GM18907 (cell line): ENCODE measurements around the gene ADAP1.
"Not testable (repeated sequence)": the region's sequence is repeated elsewhere in the genome, so short reads cannot be mapped to it uniquely, and the experiment has no call there.

Source experiments
- ATAC-seq: cut with Tn5 transposase; IDR thresholded peaks from one replicate; pipeline ENCODE4 v1.9.1; 2021; ENCODE audit warnings: mild to moderate bottlenecking, moderate library complexity; ENCODE audit not compliant: unreplicated experiment

The ADAP1 gene, protein sequence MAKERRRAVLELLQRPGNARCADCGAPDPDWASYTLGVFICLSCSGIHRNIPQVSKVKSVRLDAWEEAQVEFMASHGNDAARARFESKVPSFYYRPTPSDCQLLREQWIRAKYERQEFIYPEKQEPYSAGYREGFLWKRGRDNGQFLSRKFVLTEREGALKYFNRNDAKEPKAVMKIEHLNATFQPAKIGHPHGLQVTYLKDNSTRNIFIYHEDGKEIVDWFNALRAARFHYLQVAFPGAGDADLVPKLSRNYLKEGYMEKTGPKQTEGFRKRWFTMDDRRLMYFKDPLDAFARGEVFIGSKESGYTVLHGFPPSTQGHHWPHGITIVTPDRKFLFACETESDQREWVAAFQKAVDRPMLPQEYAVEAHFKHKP

DNA sequence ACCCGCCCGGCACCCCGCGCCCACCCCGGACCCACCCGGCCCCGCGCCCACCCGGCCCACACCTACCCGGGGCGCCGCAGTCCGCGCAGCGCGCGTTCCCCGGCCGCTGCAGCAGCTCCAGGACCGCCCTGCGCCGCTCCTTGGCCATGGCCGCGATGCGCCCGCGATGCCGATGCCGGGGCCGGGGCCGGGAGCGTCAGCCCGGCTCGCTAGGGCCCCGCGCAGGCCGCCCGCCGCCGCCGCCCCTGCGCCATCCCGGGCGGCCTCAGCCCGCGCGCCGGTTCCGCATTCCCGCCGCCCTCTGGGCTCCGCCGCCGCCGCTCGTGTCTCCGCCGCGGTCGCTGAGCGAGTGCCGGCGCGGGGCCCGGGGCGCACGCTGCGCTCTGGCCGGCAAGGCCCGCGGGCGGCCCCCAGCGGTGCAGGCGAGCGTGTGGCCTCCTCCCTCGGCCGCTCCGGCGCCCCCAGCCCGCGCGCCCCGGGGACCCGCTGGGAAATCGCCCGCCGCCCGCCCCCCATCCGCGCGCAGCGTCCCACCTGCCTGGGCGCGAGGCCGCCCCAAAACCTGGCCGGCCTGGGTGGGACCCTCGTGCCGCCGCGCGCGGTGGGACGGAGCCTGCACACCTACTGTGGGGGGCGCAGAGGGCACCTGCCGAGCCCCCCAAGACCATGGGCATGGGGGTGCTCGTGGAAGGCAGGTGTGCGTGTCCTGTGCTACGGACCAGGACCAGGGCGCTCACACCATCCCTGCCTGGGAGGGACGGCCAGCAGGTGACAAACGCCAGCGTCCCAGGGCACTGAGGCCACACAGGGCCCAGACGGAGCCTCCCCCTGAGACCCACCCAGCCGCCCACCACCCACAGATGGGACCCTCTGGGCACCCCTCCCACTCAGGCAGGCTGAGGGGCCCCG is at the start of gene ADAP1:
TSS of gene ADAP1 (minus strand) at position 351 of the 909 bp plus-strand sequence. CDS start at position 148, 203 bp downstream.
- ATAC-seq = peak; percentile 41

DNA sequence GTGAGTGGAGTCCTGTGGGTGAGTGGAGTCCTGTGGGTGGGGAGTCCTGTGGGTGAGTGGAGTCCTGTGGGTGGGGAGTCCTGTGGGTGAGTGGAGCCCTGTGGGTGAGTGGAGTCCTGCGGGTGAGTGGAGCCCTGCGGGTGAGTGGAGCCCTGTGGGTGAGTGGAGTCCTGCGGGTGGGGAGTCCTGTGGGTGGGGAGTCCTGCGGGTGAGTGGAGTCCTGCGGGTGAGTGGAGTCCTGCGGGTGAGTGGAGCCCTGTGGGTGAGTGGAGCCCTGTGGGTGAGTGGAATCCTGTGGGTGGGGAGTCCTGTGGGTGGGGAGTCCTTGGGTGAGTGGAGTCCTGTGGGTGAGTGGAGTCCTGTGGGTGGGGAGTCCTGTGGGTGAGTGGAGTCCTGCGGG is 48.0 kb upstream of the ADAP1 start:
- ATAC-seq = not testable (repeated sequence)

DNA sequence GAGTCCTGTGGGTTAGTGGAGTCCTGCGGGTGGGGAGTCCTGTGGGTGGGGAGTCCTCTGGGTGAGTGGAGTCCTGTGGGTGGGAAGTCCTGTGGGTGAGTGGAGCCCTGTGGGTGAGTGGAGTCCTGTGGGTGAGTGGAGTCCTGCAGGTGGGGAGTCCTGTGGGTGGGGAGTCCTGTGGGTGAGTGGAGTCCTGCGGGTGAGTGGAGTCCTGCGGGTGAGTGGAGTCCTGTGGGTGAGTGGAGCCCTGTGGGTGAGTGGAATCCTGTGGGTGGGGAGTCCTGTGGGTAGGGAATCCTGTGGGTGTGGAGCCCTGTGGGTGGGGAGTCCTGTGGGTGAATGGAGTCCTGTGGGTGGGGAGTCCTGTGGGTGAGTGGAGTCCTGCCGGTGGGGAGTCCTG is 47.5 kb upstream of the ADAP1 start:
- not testable (repeated sequence) for ATAC-seq

DNA sequence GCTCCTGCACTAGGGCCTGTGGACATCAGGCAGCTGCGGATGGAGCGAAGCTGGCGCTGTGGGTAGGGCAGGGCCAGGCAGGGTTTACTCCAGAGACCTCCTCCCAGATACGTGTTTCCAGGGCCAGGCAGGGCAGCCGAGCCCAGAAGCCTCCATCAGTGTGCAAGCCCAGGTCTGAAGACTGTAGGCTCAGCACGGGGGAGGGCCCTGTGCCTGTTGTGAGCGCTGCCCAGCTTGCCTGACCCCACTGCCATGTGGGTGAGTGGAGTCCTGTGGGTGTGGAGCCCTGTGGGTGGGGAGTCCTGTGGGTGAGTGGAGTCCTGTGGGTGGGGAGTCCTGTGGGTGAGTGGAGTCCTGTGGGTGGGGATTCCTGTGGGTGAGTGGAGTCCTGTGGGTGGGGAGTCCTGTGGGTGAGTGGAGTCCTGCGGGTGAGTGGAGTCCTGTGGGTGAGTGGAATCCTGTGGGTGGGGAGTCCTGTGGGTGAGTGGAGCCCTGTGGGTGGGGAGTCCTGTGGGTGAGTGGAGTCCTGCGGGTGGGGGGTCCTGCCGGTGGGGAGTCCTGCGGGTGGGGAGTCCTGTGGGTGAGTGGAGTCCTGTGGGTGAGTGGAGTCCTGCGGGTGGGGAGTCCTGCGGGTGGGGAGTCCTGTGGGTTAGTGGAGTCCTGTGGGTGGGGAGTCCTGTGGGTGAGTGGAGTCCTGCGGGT is 46.7 kb upstream of the ADAP1 start:
- ATAC-seq = not testable (repeated sequence)

DNA sequence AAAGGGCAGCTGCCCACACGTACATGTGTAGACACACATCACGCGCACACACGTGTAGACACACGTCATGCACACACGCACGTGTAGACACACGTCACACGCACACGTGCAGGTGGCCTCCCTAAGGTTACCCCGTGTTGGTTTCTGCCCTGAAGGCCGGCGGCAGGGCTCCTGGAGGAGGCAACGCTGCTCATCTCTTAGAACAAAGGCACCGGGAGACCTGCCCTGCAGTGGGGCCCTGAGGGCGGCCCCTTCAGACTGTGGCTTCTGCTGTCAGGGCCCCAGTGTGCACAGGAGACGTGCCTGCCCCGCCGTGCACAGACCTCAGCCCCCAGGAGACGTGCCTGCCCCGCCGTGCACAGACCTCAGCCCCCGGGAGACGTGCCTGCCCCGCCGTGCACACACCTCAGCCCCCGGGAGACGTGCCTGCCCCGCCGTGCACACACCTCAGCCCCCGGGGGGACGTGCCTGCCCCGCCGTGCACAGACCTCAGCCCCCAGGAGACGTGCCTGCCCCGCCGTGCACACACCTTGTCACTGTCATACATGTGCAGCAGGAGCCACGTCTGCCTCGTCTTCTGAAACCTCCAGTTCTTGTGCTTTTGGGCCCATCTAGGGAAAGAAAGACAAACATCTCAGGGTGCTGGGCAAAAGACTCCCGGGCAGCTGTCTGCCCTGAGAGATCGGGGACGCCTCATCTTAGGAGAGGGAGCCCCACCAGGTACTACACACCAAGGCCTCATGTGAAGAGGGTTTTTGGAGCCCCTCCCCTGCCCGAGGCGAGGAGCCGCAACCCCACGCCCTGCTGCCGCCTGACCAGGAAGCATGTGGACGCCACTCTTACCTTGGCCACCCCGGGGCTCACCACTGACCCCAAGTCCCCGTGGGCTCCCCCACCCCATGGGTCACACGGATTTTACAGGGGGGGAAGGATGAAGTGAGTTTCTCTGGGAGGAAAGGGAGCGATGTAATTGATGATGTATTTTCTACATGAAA is 45.8 kb upstream of the ADAP1 start:
- no peak for ATAC-seq

DNA sequence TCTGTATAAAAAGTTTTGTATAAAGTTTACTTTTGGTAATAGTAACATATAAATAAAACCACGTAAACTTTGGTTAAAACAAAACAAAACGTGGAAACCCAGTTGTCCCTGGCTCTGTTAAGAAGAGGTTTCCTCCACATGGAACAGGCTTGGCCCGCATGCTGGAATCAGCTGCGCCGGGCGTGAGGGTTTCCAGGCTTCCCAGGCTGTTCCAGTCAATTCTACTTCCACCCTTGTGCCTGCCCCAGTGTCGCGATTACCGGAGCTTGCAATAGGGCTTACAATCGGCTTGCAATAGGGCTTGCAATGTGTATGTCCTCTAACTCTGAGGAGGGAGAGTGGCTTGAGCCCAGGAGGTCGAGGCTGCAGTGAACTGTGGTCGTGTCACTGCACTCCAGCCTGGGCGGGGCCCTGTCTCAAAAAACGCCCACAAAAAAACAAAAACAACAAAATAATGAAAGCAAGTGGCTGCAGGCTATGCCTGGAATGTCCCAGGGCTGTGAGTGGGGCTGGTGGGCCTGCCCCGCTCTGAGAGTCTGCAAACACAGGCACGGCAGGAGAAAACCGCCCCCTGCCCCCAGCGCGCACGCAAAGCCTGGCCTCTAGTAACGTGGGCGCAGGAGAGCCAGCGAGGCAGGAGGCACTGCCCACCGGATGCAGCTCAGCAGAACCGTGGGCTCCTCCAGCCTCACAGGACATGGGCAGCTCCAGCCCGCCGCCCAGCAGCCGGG is 44.8 kb upstream of the ADAP1 start:
- ATAC-seq = no peak

DNA sequence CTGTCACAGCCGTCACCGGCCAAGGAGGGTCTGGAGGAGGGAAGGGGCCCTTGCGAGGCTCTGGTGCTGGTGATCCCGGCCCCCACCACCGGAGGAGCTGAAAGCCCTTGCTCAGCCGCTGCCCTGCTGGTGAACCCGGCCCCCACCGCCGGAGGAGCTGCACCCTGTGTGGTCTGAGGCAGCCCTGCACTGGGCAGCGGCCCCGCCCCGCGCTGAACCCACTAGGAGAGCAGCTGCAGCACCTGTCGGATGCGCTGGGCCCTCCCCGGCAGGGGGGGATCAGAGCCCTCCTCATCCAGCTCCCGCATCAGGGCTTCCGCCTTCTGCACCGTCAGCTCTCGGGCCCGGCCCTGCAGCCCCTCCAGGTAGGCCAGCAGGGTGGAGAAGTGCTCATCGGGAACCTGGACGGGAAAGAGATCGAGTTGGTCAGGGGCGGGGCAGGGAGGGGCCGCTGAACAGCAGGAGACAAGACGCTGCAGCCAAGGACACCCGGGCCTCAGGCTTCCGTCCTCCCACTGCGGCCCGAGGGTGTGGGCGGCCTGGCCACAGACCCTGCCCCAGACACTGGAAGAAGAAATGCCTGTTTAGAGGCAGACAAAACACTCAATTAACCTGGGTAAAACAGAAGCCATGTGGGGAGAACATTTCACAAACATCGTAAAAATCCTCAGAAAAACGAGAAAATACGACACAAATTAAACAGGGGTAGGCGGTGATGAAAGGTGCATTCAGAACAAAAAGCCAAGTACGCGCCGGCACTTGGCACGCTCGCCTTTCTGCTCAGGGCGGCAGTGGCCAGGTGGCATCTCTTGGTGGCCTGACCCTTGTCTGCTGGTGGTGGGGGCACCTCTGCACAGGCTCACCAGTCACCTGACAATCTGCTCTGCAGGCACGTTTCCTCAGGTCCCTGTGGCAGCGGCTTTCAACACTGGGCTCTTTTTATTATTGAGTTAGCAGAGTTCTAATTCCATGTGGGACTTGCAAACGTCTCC is 43.2 kb upstream of the ADAP1 start:
- no peak for ATAC-seq

DNA sequence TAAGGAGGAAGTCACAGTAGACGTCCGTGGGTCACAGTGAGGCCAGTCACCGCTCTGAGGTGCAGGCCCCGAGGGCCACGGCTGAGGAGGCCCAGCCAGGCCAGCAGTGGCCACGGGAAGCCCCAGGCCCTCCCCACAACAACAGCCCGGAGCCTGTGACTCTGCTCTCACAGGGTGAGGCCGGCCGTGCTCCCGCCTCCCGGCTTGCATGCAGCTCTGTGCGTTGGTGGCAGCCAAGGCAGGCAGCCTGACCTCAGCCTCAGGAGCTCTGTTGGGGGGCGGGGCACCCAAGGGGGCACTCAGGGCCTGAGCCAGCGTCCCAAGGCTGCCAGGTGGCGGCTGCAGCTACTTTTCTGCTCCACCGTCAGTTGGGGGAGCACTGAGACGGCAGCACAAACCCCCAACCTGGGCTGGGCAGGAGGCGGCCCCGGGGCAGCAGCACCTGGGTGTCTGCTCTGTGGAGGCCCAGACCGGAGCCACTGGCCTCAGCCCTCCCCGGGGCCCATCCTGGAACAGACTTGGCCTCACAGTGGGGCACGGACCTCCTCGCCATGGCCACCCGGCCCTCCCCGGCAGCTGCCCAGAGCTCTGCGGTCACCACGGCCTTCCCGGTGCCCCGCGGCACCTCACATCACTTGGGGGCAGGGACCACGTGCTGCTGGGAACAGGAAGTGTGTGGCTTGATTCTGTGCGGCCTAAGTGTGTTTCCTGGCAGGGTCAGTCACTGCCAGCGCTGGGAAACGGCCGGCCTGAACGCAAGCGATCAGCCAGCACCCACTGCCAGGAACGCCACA is 41.8 kb upstream of the ADAP1 start:
- ATAC-seq = no peak

DNA sequence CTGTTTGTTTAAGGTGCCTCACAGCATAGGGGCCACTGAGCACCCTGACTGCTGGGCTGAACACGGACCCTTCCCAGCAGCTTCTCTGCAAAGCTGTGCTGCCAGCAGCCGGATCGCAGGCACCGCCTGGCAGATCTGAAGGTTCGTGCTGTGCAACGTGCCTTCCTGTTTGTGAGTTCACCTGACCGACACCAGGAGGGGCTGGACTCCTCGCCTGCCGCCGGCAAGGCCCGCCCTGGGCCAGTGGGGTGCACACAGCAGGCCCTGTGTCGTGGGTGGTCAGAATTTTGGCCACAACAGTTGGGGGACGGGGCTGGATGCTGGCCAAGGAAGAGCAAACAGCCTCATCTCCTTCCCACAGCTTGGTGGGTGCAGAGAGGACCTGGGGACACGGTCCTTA is 41.1 kb upstream of the ADAP1 start:
- ATAC-seq = no peak

DNA sequence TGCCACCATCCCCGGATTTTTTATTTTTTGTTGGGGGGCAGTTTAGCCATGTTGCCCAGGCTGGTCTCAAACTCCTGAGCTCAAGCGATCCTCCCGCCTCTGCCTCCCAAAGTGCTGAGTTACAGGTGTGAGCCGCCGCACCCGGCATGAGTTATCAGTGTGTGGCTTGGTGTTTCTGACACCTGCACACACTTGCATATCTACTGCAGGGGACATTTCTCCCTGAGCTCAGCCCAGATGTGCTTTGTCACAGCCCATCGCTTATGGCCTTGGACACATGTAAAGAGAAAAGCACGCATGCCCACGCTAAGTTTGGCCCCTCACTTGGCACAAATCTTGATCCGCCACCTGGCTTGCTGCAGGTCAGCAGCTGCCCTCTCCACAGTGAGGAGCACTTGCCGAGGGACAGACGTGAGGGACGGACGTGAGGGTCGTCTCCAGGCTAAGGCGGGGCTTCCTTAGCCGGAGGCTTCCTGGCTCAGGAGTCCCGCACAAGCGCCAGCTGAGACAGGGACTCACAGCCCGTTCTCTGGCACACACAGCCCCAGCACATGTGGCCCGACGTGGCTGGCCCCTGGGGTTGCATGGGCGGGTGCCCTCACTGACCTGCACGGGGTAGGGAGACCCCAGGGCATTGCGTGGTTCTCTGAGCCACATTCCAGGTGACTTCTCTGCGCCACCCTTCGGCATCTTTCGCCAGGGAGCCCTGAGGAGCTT is 40.3 kb upstream of the ADAP1 start:
- no peak for ATAC-seq

DNA sequence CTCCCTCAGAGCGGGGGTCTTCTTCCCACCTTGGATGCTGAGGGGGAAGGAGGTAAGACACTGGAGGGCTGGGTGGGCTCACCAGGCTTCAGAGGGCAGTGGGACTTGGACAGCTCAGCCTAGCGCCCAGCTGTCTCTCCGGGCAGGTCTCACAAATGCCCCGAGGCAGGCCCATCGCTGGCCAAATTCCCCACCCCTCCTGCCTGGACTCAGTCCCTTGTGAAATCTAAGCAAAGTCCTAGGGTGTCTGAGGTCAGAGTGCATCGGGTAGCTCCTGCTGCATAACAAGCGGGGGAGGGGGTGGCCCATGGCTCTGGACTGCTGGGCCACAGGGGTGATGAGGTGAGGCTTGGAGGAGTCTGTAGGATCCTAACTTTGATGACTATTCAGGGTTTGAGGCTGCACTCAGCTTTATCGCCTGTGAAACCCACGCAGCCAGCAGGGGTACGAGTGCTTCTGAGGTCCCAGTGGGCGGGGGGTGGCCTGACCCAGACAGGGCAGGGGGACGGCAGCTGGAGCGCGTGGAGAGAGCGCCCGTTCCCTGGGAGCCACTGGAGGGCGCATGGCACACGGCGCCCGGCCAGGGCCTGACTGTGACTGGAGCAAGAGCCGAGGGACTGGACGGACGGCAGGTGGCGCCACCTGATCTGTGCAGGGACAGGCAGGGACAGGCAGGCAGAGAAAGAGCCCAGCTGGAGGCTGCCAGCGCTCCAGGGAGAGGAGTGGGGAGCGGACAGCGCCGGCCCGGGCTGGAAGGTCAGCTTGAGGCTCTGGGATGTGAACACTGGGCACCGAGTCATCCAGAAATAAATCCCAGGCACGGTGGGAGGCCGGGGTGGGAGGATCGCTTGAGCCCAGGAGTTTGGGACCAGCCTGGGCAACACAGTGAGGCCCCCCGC is 38.5 kb upstream of the ADAP1 start:
- peak; percentile 73 for ATAC-seq

DNA sequence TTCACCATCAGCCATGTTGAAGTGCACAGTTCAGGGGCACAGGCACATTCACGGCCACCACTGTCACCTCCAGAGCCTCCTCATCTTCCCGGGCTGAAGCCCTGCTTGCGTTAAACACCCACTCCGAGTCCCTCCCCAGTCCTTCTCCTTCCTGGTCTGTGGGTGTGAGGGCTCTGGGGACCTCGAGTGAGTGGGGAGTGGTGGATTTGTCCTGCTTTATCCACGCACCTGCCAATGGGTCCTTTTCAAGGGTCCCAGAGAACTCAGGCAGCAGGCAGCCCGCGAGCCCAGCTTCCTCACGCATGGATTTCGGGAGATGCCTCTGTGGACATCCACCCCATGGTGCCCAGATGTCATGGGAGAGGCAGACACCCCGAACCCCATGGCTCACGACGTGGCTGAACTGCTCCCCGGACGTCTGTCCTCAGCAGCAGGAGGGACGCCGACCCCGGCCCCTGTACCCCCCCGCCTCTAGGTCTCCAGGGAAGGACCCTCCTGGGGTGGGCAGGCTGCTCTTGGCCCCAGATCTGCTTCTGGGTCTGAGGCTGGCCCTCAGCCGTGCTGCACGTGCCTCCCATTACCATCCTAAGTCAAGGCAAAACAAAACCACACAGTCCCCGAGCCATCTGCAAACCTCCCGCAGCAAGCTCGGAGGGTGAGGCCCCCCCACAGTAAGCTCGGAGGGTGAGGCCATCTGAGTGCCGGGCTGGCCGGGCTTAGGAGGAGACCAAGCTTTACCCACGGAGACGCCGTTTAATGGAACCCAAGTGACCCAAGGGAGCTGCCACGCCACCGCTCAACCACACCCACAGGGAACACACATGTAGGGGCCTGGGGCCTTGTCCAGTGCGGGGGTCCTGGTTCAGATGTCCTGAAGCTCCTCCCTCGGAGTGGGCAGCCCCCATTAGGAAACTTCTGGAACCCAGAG is 37.5 kb upstream of the ADAP1 start:
- no peak for ATAC-seq

DNA sequence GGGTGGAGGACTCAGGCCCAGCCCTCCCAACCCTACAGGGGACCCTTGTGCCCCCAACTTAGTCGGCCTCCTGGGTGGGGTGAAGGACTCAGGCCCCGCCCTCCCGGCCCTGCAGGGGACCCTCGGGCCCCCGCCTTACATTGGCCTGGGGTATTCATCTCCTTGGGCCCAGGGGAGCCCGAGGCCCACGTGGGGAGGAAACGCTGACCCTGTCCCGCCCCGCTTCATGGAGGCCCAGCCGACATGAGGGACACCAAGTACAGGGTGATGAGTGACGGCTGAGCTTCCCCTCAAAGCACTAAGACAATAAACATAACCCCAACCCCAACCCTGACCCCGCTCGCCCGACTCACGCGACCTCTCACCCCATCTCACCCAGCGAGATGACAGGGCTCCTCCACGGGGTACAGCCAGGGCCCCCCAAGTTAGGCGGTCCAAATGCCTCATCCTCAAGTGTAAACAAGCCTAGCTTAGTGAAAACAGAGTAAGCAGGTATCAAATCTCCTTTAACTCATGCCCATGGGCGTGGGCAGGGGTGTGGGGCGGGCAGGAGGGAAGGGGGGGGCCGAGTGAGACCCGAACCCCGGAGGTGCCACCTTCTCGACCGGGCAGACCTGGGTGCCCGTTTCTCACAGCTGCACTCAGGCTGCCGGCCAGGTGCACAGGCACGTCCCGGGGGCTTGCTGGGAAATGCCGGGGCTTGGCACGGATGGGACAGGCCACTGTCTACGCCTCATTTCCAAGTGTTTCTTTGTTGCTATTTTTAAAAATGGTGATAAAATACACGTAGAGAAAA is 36.7 kb upstream of the ADAP1 start:
- no peak for ATAC-seq

DNA sequence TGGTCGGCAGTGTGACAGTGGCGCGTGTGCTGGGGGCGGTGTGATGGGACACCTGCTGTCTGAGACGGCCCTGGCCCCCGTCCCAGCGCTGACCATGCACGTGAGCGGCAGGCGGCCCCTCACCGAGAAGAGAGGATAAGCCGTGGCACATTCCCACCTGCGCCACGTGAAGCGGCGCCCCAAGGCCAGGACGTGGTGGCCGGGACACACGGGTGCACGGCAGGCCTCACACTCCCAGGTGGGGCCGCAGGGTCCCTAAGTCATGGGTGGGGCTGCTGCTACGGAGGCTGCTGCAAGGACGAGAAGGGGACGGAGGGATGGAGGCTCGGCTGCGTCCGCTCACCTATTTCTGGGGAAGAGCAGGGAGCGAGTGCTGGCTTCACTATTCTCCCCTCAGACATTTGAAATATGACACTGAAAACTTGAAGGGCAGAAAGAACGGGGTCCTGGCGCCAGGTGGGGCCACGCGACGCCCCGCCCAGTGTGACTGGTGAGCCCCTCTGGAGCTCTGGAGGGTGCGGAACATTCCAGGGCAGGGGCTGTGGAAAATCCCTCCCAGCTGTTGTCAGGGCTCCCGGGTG is 36.0 kb upstream of the ADAP1 start:
- ATAC-seq = no peak
